Tongue (tissue), 2 donors: ENCODE measurements around the gene WWOX. TPM values are rescaled to one million over a fixed set of nuclear protein-coding genes. Genes with fewer than 3 reads are reported as not detected.

ENCODE experiments used
- DNase-seq: peaks from one replicate; pipeline ENCODE4 v3.0.0-alpha.2; 2015
- total RNA-seq: library from RNA; depleted of rRNA; stranded (reverse); fragments of >200 nt; gene quantifications from one replicate; pipeline ENCODE4 v1.2.3, GENCODE V29; 2014

The WWOX gene
- total RNA-seq, 1 donor from 2014 or later: 60.5 TPM

- DNase-seq: no peak
Measured at GRCh38 chr16:78277321-78278055, 178.0 kb downstream of the WWOX start.

GRCh38 chr16:78278056-78278450, 178.6 kb downstream of the WWOX start:
- DNase-seq: no peak

- no peak for DNase-seq
Measured at GRCh38 chr16:78281115-78281514, 181.7 kb downstream of the WWOX start.

- DNase-seq: no peak
Measured at GRCh38 chr16:78283548-78284251, 184.2 kb downstream of the WWOX start.

GRCh38 chr16:78284326-78284725, 184.9 kb downstream of the WWOX start:
- no peak for DNase-seq

GRCh38 chr16:78284957-78285434, 185.5 kb downstream of the WWOX start:
- DNase-seq: no peak

- no peak for DNase-seq
Measured at GRCh38 chr16:78285437-78285922, 186.0 kb downstream of the WWOX start.

- no peak for DNase-seq
Measured at GRCh38 chr16:78286065-78286464, 186.6 kb downstream of the WWOX start.

GRCh38 chr16:78288888-78289287, 189.4 kb downstream of the WWOX start:
- DNase-seq: peak; percentile 55

GRCh38 chr16:78289373-78289772, 189.9 kb downstream of the WWOX start:
- no peak for DNase-seq

- no peak for DNase-seq
Measured at GRCh38 chr16:78289844-78290277, 190.4 kb downstream of the WWOX start.

GRCh38 chr16:78290395-78290794, 190.9 kb downstream of the WWOX start:
- DNase-seq: no peak

GRCh38 chr16:78290872-78291591, 191.6 kb downstream of the WWOX start:
- peak; percentile 26 for DNase-seq

GRCh38 chr16:78291604-78292003, 192.2 kb downstream of the WWOX start:
- DNase-seq: no peak

GRCh38 chr16:78292086-78292843, 192.8 kb downstream of the WWOX start:
- DNase-seq: no peak

GRCh38 chr16:78292844-78293380, 193.5 kb downstream of the WWOX start:
- no peak for DNase-seq

- DNase-seq: no peak
Measured at GRCh38 chr16:78294538-78295225, 195.2 kb downstream of the WWOX start.

- DNase-seq: no peak
Measured at GRCh38 chr16:78297066-78297666, 197.7 kb downstream of the WWOX start.

- DNase-seq: no peak
Measured at GRCh38 chr16:78298986-78299385, 199.5 kb downstream of the WWOX start.

- no peak for DNase-seq
Measured at GRCh38 chr16:78300469-78300868, 201.0 kb downstream of the WWOX start.

- DNase-seq: no peak
Measured at GRCh38 chr16:78303946-78304345, 204.5 kb downstream of the WWOX start.
